ENCODE results near the gene SNCAIP. TPM values are rescaled to one million over a fixed set of nuclear protein-coding genes. Genes with fewer than 3 reads are reported as not detected.

The SNCAIP gene
- total and polyA plus RNA-seq, 12 donors: 0.54 to 2.5 (median 1.4) TPM

GRCh38 chr5:122390154-122390553 lies 78.1 kb downstream of the SNCAIP start:
- no peaks in the 10 kb centered on the region for H3K36me3 ChIP-seq
- H3K4me3 ChIP-seq: no peak overlapping the region
- WGBS, 2 donors: 83 to 86% methylated on average over 7 of the region's 7 CpGs
- DNase-seq (no peak), ATAC-seq (no peak)
- peaks cover 0 to 4% (median 0%) of the 10 kb centered on the region in 9 donors for H3K4me1 ChIP-seq
- H3K27me3 ChIP-seq: no peaks in the 10 kb centered on the region
- intact Hi-C loops (cut with DNase I): no loop called here
- no peaks in the 10 kb centered on the region for H3K9me3 ChIP-seq
- H3K27ac ChIP-seq: no peak overlapping the region
- no peak for TF ChIP-seq CTCF (IDR thresholded peaks at IDR 0.05)

GRCh38 chr5:122390694-122391093 lies 78.7 kb downstream of the SNCAIP start:
- TF ChIP-seq CTCF (IDR thresholded peaks at IDR 0.05): no peak
- H3K27me3 ChIP-seq: no peaks in the 10 kb centered on the region
- ATAC-seq (no peak), DNase-seq (no peak)
- H3K36me3 ChIP-seq: no peaks in the 10 kb centered on the region
- intact Hi-C loops (cut with DNase I): no loop called here
- peaks cover 0 to 4% (median 0%) of the 10 kb centered on the region in 9 donors for H3K4me1 ChIP-seq
- WGBS, 2 donors: 92 to 93% methylated on average over 3 of the region's 3 CpGs
- H3K27ac ChIP-seq: no peak overlapping the region
- no peak overlapping the region for H3K4me3 ChIP-seq
- no peaks in the 10 kb centered on the region for H3K9me3 ChIP-seq

GRCh38 chr5:122391621-122392020 lies 79.6 kb downstream of the SNCAIP start:
- TF ChIP-seq CTCF (IDR thresholded peaks at IDR 0.05): no peak
- Histone ChIP-seq H3K27ac (no peak overlapping the region), H3K27me3 (peaks cover 0 to 4% (median 0%) of the 10 kb centered on the region in 7 donors), H3K9me3 (no peaks in the 10 kb centered on the region), H3K4me1 (no peaks in the 10 kb centered on the region), H3K36me3 (no peaks in the 10 kb centered on the region), H3K4me3 (no peak overlapping the region)
- DNase-seq: no peak
- WGBS, 2 donors: 87 to 91% methylated on average over 3 of the region's 3 CpGs
- intact Hi-C loops (cut with DNase I): no loop called here
- no peak for ATAC-seq

- no peak overlapping the region for H3K27ac ChIP-seq
- whole genome bisulfite sequencing, 2 donors: 86 to 97% methylated on average over 2 of the region's 2 CpGs
- ATAC-seq: no peak
- no peak overlapping the region for H3K4me3 ChIP-seq
- no peaks in the 10 kb centered on the region for H3K4me1 ChIP-seq
- peaks cover 0 to 4% (median 0%) of the 10 kb centered on the region in 7 donors for H3K27me3 ChIP-seq
- intact Hi-C loops (cut with DNase I): no loop called here
- no peak for TF ChIP-seq CTCF (IDR thresholded peaks at IDR 0.05)
- H3K9me3 ChIP-seq: no peaks in the 10 kb centered on the region
- DNase-seq: no peak
- H3K36me3 ChIP-seq: no peaks in the 10 kb centered on the region
Observed at GRCh38 chr5:122392224-122392623, 80.2 kb downstream of the SNCAIP start.
